HG03442 (cell line): ENCODE results near the gene MED29.

Source experiments
- ATAC-seq: cut with Tn5 transposase; IDR thresholded peaks from one replicate; pipeline ENCODE4 v1.9.1; 2021; ENCODE audit warnings: mild to moderate bottlenecking, moderate library complexity; ENCODE audit not compliant: unreplicated experiment

The MED29 gene

GRCh38 chr19:39397360-39398296 is 6.5 kb downstream of the MED29 start:
- peak; percentile 34 for ATAC-seq

GRCh38 chr19:39398297-39398864 is 7.2 kb downstream of the MED29 start:
- no peak for ATAC-seq

- ATAC-seq = no peak
These were observed 8.5 kb downstream of the MED29 start for GRCh38 chr19:39399668-39400050.

GRCh38 chr19:39400061-39400460 is 8.9 kb downstream of the MED29 start:
- no peak for ATAC-seq

- ATAC-seq = peak; percentile 3
These were observed 9.9 kb downstream of the MED29 start for GRCh38 chr19:39401070-39401548.

- peak; percentile 18 for ATAC-seq
These were observed 10.6 kb downstream of the MED29 start for GRCh38 chr19:39401549-39402345.

GRCh38 chr19:39402346-39403300 is 11.4 kb downstream of the MED29 start:
- ATAC-seq = peak; percentile 21

GRCh38 chr19:39403331-39404312 is 12.4 kb downstream of the MED29 start:
- ATAC-seq = peak; percentile 22

- ATAC-seq = no peak
These were observed 14.2 kb downstream of the MED29 start for GRCh38 chr19:39405261-39405957.

- ATAC-seq = no peak
These were observed 14.9 kb downstream of the MED29 start for GRCh38 chr19:39405958-39406655.

- ATAC-seq = peak; percentile 13
These were observed 15.7 kb downstream of the MED29 start, which contains the start of gene ZFP36 for GRCh38 chr19:39406656-39407409. TSS of gene ZFP36 (plus strand) at chr19:39406847. CDS start at chr19:39406905, 58 bp downstream.

GRCh38 chr19:39407410-39407659 is 16.2 kb downstream of the MED29 start:
- ATAC-seq = no peak

GRCh38 chr19:39407660-39408391 is 16.6 kb downstream of the MED29 start:
- ATAC-seq = no peak

GRCh38 chr19:39408392-39409207 is 17.4 kb downstream of the MED29 start:
- ATAC-seq = no peak

GRCh38 chr19:39409208-39410016 is 18.2 kb downstream of the MED29 start:
- no peak for ATAC-seq
